Panc1 (cell line): ENCODE measurements around the gene CD93. TPM values are rescaled to one million over a fixed set of nuclear protein-coding genes. Genes with fewer than 3 reads are reported as not detected.

Experiments used
- ATAC-seq: fragments of 200-7000 bp; cut with Tn5 transposase; 2 replicates; pipeline ENCODE4 v1.9.1; 2020; ENCODE audit warnings: mild to moderate bottlenecking, moderate library complexity
- BruUV-seq: library from RNA; stranded (reverse); fragments of 400-500 nt; replicated peaks from 2 replicates; lab custom pipeline; 2021; lab: Mats Ljungman, UMichigan
- CTCF ChIA-PET: fragments of 300-600 bp; sonication (Branson Sonifier 250); formaldehyde crosslinking; loops from one replicate; lab custom pipeline; 2022; ENCODE audit warnings: antibody characterized with exemption; lab: Charles Lee
- POLR2A ChIA-PET: fragments of 300-600 bp; sonication (Branson Sonifier 250); formaldehyde crosslinking; loops from one replicate; lab custom pipeline; 2022; ENCODE audit warnings: antibody characterized with exemption; lab: Charles Lee
- DNase-seq: peaks from one replicate; pipeline ENCODE4 v3.0.0-alpha.2; 2010; ENCODE audit warnings: low read depth, low spot score
- H3K27ac ChIP-seq: 2 replicates; pipeline ENCODE4 v1.5.1; 2011; ENCODE audit warnings: mild to moderate bottlenecking, low read length, inconsistent platforms
- H3K27me3 ChIP-seq: fragments of 200-500 bp; sonication (Bioruptor generic); 2 replicates; pipeline ENCODE4 v1.6.0; 2014; ENCODE audit warnings: low read length, inconsistent platforms; ENCODE audit not compliant: control insufficient read depth, insufficient read depth
- H3K36me3 ChIP-seq: fragments of 200-500 bp; sonication (Bioruptor generic); 2 replicates; pipeline ENCODE4 v1.5.1; 2014; ENCODE audit warnings: inconsistent platforms, mild to moderate bottlenecking, low read length, moderate library complexity; ENCODE audit not compliant: control insufficient read depth, insufficient read depth
- H3K4me1 ChIP-seq: 2 replicates; pipeline ENCODE4 v1.5.1; 2011; ENCODE audit warnings: inconsistent platforms, mild to moderate bottlenecking, low read length, moderate library complexity; ENCODE audit not compliant: control insufficient read depth, insufficient read depth
- H3K4me3 ChIP-seq, 2 experiments: 2 replicates each; pipeline ENCODE4 v1.5.1; 2011 to 2012; ENCODE audit warnings: low read depth in 2 of 2, low read length in 2 of 2, mild to moderate bottlenecking in 2 of 2, inconsistent platforms in 1 of 2, moderate library complexity in 1 of 2
- H3K9me3 ChIP-seq: fragments of 200-500 bp; sonication (Bioruptor generic); 2 replicates; pipeline ENCODE4 v1.5.1; 2014; ENCODE audit warnings: low read depth, mild to moderate bottlenecking, inconsistent platforms, low read length, moderate library complexity; ENCODE audit not compliant: control insufficient read depth, insufficient read depth
- CTCF ChIP-seq: fragments of 450-650 bp; IDR thresholded peaks from 2 replicates; pipeline ENCODE4 v1.5.1; 2017; ENCODE audit warnings: mild to moderate bottlenecking
- POLR2AphosphoS5 ChIP-seq: IDR thresholded peaks from 2 replicates; pipeline ENCODE4 v1.6.1; 2012; ENCODE audit warnings: mild to moderate bottlenecking, low read depth, low read length, moderate library complexity
- REST ChIP-seq, 2 experiments: IDR thresholded peaks; 2 replicates each; pipeline ENCODE4 v1.6.1; 2011 to 2012; ENCODE audit warnings: low read depth in 2 of 2, control low read depth in 1 of 2, low read length in 1 of 2, mild to moderate bottlenecking in 1 of 2, moderate library complexity in 1 of 2; ENCODE audit not compliant: insufficient read depth in 1 of 2
- SIN3A ChIP-seq: IDR thresholded peaks from 2 replicates; pipeline ENCODE4 v1.6.1; 2012; ENCODE audit warnings: low read depth, mild to moderate bottlenecking, low read length, moderate library complexity, borderline replicate concordance; ENCODE audit not compliant: insufficient read depth
- TCF7L2 ChIP-seq: IDR thresholded peaks from 2 replicates; pipeline ENCODE4 v1.6.1; 2011; ENCODE audit warnings: mild to moderate bottlenecking, low read depth, low read length, inconsistent platforms
- in situ Hi-C: cut with HindIII; loops from 2 replicates; pipeline ENCODE4 v1.10.0; 2016; ENCODE audit warnings: low sequenced_read_pairs, low pct_unique_long_range_greater_than_20kb
- intact Hi-C: fragments of 100-400 bp; cut with micrococcal nuclease; formaldehyde crosslinking; loops from one replicate; pipeline ENCODE4 v1.10.0; 2022; ENCODE audit not compliant: unreplicated experiment
- total RNA-seq: library from RNA; stranded (reverse); gene quantifications from one replicate; pipeline ENCODE4 v1.2.1, GENCODE V29; 2021; ENCODE audit not compliant: unreplicated experiment

CD93 gene
- total RNA-seq, 1 experiment from 2014 or later: 0.10 TPM

- H3K9me3 ChIP-seq: no peaks in the 10 kb centered on the region
- no peak overlapping the region for H3K27ac ChIP-seq
- intact Hi-C loops (no loop called here), in situ Hi-C loops (no loop called here)
- H3K27me3 ChIP-seq: peaks cover 9% of the 10 kb centered on the region; the same call in 1 of the 2 replicates
- ATAC-seq (no peak), DNase-seq (no peak)
- H3K4me3 ChIP-seq: no peak overlapping the region
- POLR2A ChIA-PET: no interaction called here
- TF ChIP-seq REST (IDR thresholded peaks at IDR 0.05; ENCODE audit: insufficient read depth in 1 of 2, low read depth in 2 of 2, low read length in 1 of 2) (no peak), POLR2AphosphoS5 (no peak), TCF7L2 (no peak), CTCF (no peak), SIN3A (no peak)
- CTCF ChIA-PET: no interaction called here
- no peaks in the 10 kb centered on the region for H3K36me3 ChIP-seq
- no peaks in the 10 kb centered on the region for H3K4me1 ChIP-seq
- no TSS peak for BruUV-seq
Measured at GRCh38 chr20:23088866-23089265, 2.7 kb upstream of the CD93 start.

- CTCF ChIA-PET: no interaction called here
- BruUV-seq: no TSS peak
- DNase-seq (no peak), ATAC-seq (no peak)
- Histone ChIP-seq H3K27me3 (peaks cover 4% of the 10 kb centered on the region; the same call in 1 of the 2 replicates), H3K4me1 (no peaks in the 10 kb centered on the region), H3K9me3 (no peaks in the 10 kb centered on the region), H3K4me3 (no peak overlapping the region), H3K27ac (no peak overlapping the region), H3K36me3 (no peaks in the 10 kb centered on the region)
- TF ChIP-seq REST (IDR thresholded peaks at IDR 0.05; ENCODE audit: insufficient read depth in 1 of 2, low read depth in 2 of 2, low read length in 1 of 2): no peak
- no peak for TF ChIP-seq TCF7L2
- no peak for TF ChIP-seq CTCF
- TF ChIP-seq POLR2AphosphoS5: no peak
- no peak for TF ChIP-seq SIN3A
- in situ Hi-C loops (no loop called here), intact Hi-C loops (no loop called here)
- POLR2A ChIA-PET: no interaction called here
Measured at GRCh38 chr20:23087587-23088251, 1.6 kb upstream of the CD93 start.
